Measurements from ENCODE around the gene RPL22L1. TPM values are rescaled to one million over a fixed set of nuclear protein-coding genes. Genes with fewer than 3 reads are reported as not detected.

RPL22L1 gene
- polyA plus RNA-seq, 1 donor from 2014 or later: 86.6 TPM

GRCh38 chr3:170865209-170866094, 4.5 kb downstream of the RPL22L1 start:
- Mint-ChIP-seq H3K27ac (peak overlapping the region in 1 of 3 donors; percentile 74), H3K4me1 (peaks cover 11 to 19% (median 14%) of the 10 kb centered on the region in 3 donors), H3K36me3 (peaks cover 4% of the 10 kb centered on the region), H3K27me3 (peaks cover 1% of the 10 kb centered on the region), H3K9me3 (no peaks in the 10 kb centered on the region), H3K4me3 (peak overlapping the region in 1 of 4 donors; percentile 39)

- no peak overlapping the region for H3K27ac Mint-ChIP-seq
- H3K4me1 Mint-ChIP-seq: peaks cover 8 to 14% (median 11%) of the 10 kb centered on the region in 3 donors
- peaks cover 4% of the 10 kb centered on the region for H3K36me3 Mint-ChIP-seq
- no peaks in the 10 kb centered on the region for H3K9me3 Mint-ChIP-seq
- peak overlapping the region in 1 of 4 donors; percentile 10 for H3K4me3 Mint-ChIP-seq
- peaks cover 1% of the 10 kb centered on the region for H3K27me3 Mint-ChIP-seq
Measured at GRCh38 chr3:170864525-170865208, 5.3 kb downstream of the RPL22L1 start.

GRCh38 chr3:170863816-170864215, 6.2 kb downstream of the RPL22L1 start:
- peaks cover 1% of the 10 kb centered on the region for H3K27me3 Mint-ChIP-seq
- H3K4me3 Mint-ChIP-seq: no peak overlapping the region
- H3K27ac Mint-ChIP-seq: no peak overlapping the region
- peaks cover 4% of the 10 kb centered on the region for H3K36me3 Mint-ChIP-seq
- no peaks in the 10 kb centered on the region for H3K9me3 Mint-ChIP-seq
- peaks cover 8 to 14% (median 11%) of the 10 kb centered on the region in 3 donors for H3K4me1 Mint-ChIP-seq

GRCh38 chr3:170862618-170863374, 7.2 kb downstream of the RPL22L1 start:
- no peak overlapping the region for H3K4me3 Mint-ChIP-seq
- peaks cover 8 to 14% (median 11%) of the 10 kb centered on the region in 3 donors for H3K4me1 Mint-ChIP-seq
- H3K9me3 Mint-ChIP-seq: no peaks in the 10 kb centered on the region
- peaks cover 4% of the 10 kb centered on the region for H3K36me3 Mint-ChIP-seq
- H3K27ac Mint-ChIP-seq: no peak overlapping the region
- peaks cover 1% of the 10 kb centered on the region for H3K27me3 Mint-ChIP-seq

GRCh38 chr3:170858599-170858998, 11.4 kb downstream of the RPL22L1 start:
- H3K36me3 Mint-ChIP-seq: peaks cover 2% of the 10 kb centered on the region
- no peak overlapping the region for H3K27ac Mint-ChIP-seq
- no peaks in the 10 kb centered on the region for H3K4me1 Mint-ChIP-seq
- H3K27me3 Mint-ChIP-seq: peaks cover 3% of the 10 kb centered on the region
- no peak overlapping the region for H3K4me3 Mint-ChIP-seq
- H3K9me3 Mint-ChIP-seq: no peaks in the 10 kb centered on the region

GRCh38 chr3:170852324-170852723, 17.7 kb downstream of the RPL22L1 start:
- Mint-ChIP-seq H3K9me3 (no peaks in the 10 kb centered on the region), H3K4me3 (no peak overlapping the region), H3K27ac (no peak overlapping the region), H3K27me3 (peaks cover 10% of the 10 kb centered on the region), H3K4me1 (no peaks in the 10 kb centered on the region), H3K36me3 (no peaks in the 10 kb centered on the region)

GRCh38 chr3:170848292-170848917, 21.6 kb downstream of the RPL22L1 start:
- H3K9me3 Mint-ChIP-seq: peaks cover 0 to 4% (median 0%) of the 10 kb centered on the region in 3 donors
- H3K36me3 Mint-ChIP-seq: no peaks in the 10 kb centered on the region
- H3K27me3 Mint-ChIP-seq: peaks cover 12% of the 10 kb centered on the region
- no peaks in the 10 kb centered on the region for H3K4me1 Mint-ChIP-seq
- no peak overlapping the region for H3K4me3 Mint-ChIP-seq
- no peak overlapping the region for H3K27ac Mint-ChIP-seq

GRCh38 chr3:170844377-170844776, 25.6 kb downstream of the RPL22L1 start:
- Mint-ChIP-seq H3K27ac (no peak overlapping the region), H3K4me3 (no peak overlapping the region), H3K27me3 (peaks cover 9% of the 10 kb centered on the region), H3K36me3 (no peaks in the 10 kb centered on the region), H3K9me3 (peaks cover 0 to 4% (median 0%) of the 10 kb centered on the region in 3 donors), H3K4me1 (no peaks in the 10 kb centered on the region)

- H3K27me3 Mint-ChIP-seq: peaks cover 12% of the 10 kb centered on the region
- H3K9me3 Mint-ChIP-seq: peaks cover 0 to 4% (median 0%) of the 10 kb centered on the region in 3 donors
- H3K4me3 Mint-ChIP-seq: no peak overlapping the region
- no peaks in the 10 kb centered on the region for H3K36me3 Mint-ChIP-seq
- no peak overlapping the region for H3K27ac Mint-ChIP-seq
- peaks cover 0 to 2% (median 0%) of the 10 kb centered on the region in 3 donors for H3K4me1 Mint-ChIP-seq
Measured at GRCh38 chr3:170840291-170840859, 29.6 kb downstream of the RPL22L1 start.

- Mint-ChIP-seq H3K27ac (no peak overlapping the region), H3K9me3 (peaks cover 0 to 3% (median 0%) of the 10 kb centered on the region in 3 donors), H3K27me3 (peaks cover 14% of the 10 kb centered on the region)
Measured at GRCh38 chr3:170839518-170840100, 30.4 kb downstream of the RPL22L1 start.

GRCh38 chr3:170836491-170836890, 33.5 kb downstream of the RPL22L1 start:
- Mint-ChIP-seq H3K27ac (no peak overlapping the region), H3K4me1 (peaks cover 0 to 2% (median 0%) of the 10 kb centered on the region in 3 donors), H3K36me3 (no peaks in the 10 kb centered on the region), H3K27me3 (peaks cover 19% of the 10 kb centered on the region), H3K4me3 (no peak overlapping the region), H3K9me3 (peaks cover 0 to 1% (median 0%) of the 10 kb centered on the region in 3 donors)

More at GRCh38 chr3:170839518-170840100, 30.4 kb downstream of the RPL22L1 start:
- H3K4me3 Mint-ChIP-seq: no peak overlapping the region
- peaks cover 0 to 2% (median 0%) of the 10 kb centered on the region in 3 donors for H3K4me1 Mint-ChIP-seq
- no peaks in the 10 kb centered on the region for H3K36me3 Mint-ChIP-seq

- Mint-ChIP-seq H3K4me3 (no peak overlapping the region), H3K4me1 (peaks cover 0 to 2% (median 0%) of the 10 kb centered on the region in 3 donors)
Measured at GRCh38 chr3:170835336-170835735, 34.7 kb downstream of the RPL22L1 start.

GRCh38 chr3:170830580-170830979, 39.4 kb downstream of the RPL22L1 start:
- Mint-ChIP-seq H3K27me3 (peaks cover 16% of the 10 kb centered on the region), H3K4me1 (no peaks in the 10 kb centered on the region), H3K36me3 (no peaks in the 10 kb centered on the region), H3K27ac (no peak overlapping the region), H3K9me3 (peaks cover 0 to 1% (median 0%) of the 10 kb centered on the region in 3 donors), H3K4me3 (no peak overlapping the region)

More at GRCh38 chr3:170835336-170835735, 34.7 kb downstream of the RPL22L1 start:
- Mint-ChIP-seq H3K36me3 (no peaks in the 10 kb centered on the region), H3K27me3 (peaks cover 17% of the 10 kb centered on the region), H3K9me3 (peaks cover 0 to 1% (median 0%) of the 10 kb centered on the region in 3 donors), H3K27ac (no peak overlapping the region)

Measured in IgD-negative memory B cell (primary cell).